NK-92 (cell line): Measurements from ENCODE around the gene EZH1.
"Not testable (repeated sequence)": the region's sequence is repeated elsewhere in the genome, so short reads cannot be mapped to it uniquely, and the experiment has no call there.

Experiments used
- DNase-seq: peaks from one replicate; lab custom pipeline; 2025; ENCODE audit not compliant: unreplicated experiment; lab: John Stamatoyannopoulos, UW

Gene EZH1

GRCh38 chr17:42773290-42774035 lies 28.6 kb upstream of the EZH1 start, which contains the start of gene VPS25:
VPS25 (plus strand) TSS chr17:42773449; CDS start chr17:42773476, 27 bp downstream.
- no peak for DNase-seq

- DNase-seq = no peak
Measured at GRCh38 chr17:42772945-42773289, 28.1 kb upstream of the EZH1 start.

GRCh38 chr17:42769964-42770363 lies 25.1 kb upstream of the EZH1 start:
- not testable (repeated sequence) for DNase-seq

- DNase-seq = not testable (repeated sequence)
Measured at GRCh38 chr17:42768006-42768405, 23.2 kb upstream of the EZH1 start.

GRCh38 chr17:42767512-42767911 lies 22.7 kb upstream of the EZH1 start:
- DNase-seq = no peak

- DNase-seq = no peak
Measured at GRCh38 chr17:42766124-42766523, 21.3 kb upstream of the EZH1 start.

GRCh38 chr17:42761638-42762037 lies 16.8 kb upstream of the EZH1 start:
- no peak for DNase-seq

- DNase-seq = no peak
Measured at GRCh38 chr17:42760652-42761581, 16.1 kb upstream of the EZH1 start, which contains the start of gene RAMP2. RAMP2 (plus strand) TSS chr17:42761227; CDS start chr17:42761262, 35 bp downstream.

- no peak for DNase-seq
Measured at GRCh38 chr17:42759982-42760651, 15.3 kb upstream of the EZH1 start.

GRCh38 chr17:42754782-42755181 lies 9.9 kb upstream of the EZH1 start:
- no peak for DNase-seq

GRCh38 chr17:42751628-42752027 lies 6.8 kb upstream of the EZH1 start:
- no peak for DNase-seq

- DNase-seq = no peak
Measured at GRCh38 chr17:42750739-42751344, 6.0 kb upstream of the EZH1 start.

- DNase-seq = no peak
Measured at GRCh38 chr17:42748908-42749798, 4.3 kb upstream of the EZH1 start.

- no peak for DNase-seq
Measured at GRCh38 chr17:42748202-42748907, 3.5 kb upstream of the EZH1 start.

- no peak for DNase-seq
Measured at GRCh38 chr17:42744283-42744805, 496 bp downstream of the EZH1 start.

- DNase-seq = no peak
Measured at GRCh38 chr17:42743595-42744282, 1.1 kb downstream of the EZH1 start.

- not testable (repeated sequence) for DNase-seq
Measured at GRCh38 chr17:42742916-42743315, 1.9 kb downstream of the EZH1 start.

- DNase-seq = no peak
Measured at GRCh38 chr17:42740699-42741098, 4.1 kb downstream of the EZH1 start.

- DNase-seq = no peak
Measured at GRCh38 chr17:42725143-42725542, 19.7 kb downstream of the EZH1 start.
